A673 (cell line): ENCODE measurements around the gene ALPK3.

Source experiments
- EZH2 ChIP-seq: fragments of 200-600 bp; sonication (generic); IDR thresholded peaks from 2 replicates; pipeline ENCODE4 v1.6.1; 2017; ENCODE audit warnings: borderline replicate concordance, low read depth, mild to moderate bottlenecking, mixed read lengths, antibody characterized with exemption, low read length; ENCODE audit not compliant: poor library complexity, severe bottlenecking
- TF ChIP-seq, protein P1 (sequence below): fragments of 300-800, 200-600 bp; sonication (generic); conservative IDR thresholded peaks from 2 replicates; pipeline ENCODE4 v1.5.1; 2017; ENCODE audit warnings: low read depth, mild to moderate bottlenecking, antibody characterized with exemption, low read length, moderate library complexity, mixed read lengths

DNA sequence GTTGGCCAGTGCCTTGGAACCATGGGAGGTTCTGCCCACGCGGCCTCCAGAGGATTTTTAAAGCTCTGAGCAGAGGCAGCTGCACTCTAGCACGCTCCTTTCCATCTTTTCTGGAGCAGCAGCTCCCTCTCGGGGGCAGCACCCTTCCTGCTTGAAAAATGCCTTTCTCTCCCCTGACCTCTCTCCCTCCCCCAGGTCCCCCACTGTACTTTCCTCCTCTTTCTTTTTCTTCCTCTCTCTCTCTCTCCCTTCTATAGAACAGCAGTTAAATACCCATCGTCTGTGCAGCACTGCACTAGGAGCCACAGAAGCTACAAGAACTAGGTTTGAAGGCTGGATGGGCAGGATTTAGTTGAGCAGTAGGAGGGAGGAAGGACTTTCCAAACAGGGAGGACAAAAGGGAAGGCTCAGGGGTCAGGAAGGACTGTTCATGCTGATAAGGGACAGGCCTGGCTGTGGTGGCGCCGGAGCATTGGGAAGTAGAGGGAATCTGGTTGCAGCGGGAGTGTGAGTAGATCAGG lies 4.4 kb downstream of the ALPK3 start:
- TF ChIP-seq, protein P1, sequence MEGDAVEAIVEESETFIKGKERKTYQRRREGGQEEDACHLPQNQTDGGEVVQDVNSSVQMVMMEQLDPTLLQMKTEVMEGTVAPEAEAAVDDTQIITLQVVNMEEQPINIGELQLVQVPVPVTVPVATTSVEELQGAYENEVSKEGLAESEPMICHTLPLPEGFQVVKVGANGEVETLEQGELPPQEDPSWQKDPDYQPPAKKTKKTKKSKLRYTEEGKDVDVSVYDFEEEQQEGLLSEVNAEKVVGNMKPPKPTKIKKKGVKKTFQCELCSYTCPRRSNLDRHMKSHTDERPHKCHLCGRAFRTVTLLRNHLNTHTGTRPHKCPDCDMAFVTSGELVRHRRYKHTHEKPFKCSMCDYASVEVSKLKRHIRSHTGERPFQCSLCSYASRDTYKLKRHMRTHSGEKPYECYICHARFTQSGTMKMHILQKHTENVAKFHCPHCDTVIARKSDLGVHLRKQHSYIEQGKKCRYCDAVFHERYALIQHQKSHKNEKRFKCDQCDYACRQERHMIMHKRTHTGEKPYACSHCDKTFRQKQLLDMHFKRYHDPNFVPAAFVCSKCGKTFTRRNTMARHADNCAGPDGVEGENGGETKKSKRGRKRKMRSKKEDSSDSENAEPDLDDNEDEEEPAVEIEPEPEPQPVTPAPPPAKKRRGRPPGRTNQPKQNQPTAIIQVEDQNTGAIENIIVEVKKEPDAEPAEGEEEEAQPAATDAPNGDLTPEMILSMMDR, result no peak
- no peak for TF ChIP-seq EZH2
